ENCODE measurements around the gene TMEM35B.
"Not testable (repeated sequence)": the region's sequence is repeated elsewhere in the genome, so short reads cannot be mapped to it uniquely, and the experiment has no call there.

The TMEM35B gene

GRCh38 chr1:34984793-34985608 is at the start of gene TMEM35B:
TSS of gene TMEM35B (minus strand) at chr1:34985347. CDS start at chr1:34985305, 42 bp downstream.
- peak; percentile 68 for DNase-seq (ENCODE audit: low spot score)

GRCh38 chr1:35033346-35033745 is 48.2 kb upstream of the TMEM35B start:
- DNase-seq (ENCODE audit: low spot score), result no peak

GRCh38 chr1:35032384-35032739 is 47.2 kb upstream of the TMEM35B start:
- DNase-seq (ENCODE audit: low spot score), result no peak

- peak; percentile 20 for DNase-seq (ENCODE audit: low spot score)
Observed at GRCh38 chr1:35030756-35031446, 45.8 kb upstream of the TMEM35B start.

- no peak for DNase-seq (ENCODE audit: low spot score)
Observed at GRCh38 chr1:35030338-35030737, 45.2 kb upstream of the TMEM35B start.

- no peak for DNase-seq (ENCODE audit: low spot score)
Observed at GRCh38 chr1:35029761-35030160, 44.6 kb upstream of the TMEM35B start.

GRCh38 chr1:35016406-35016805 is 31.3 kb upstream of the TMEM35B start:
- no peak for DNase-seq (ENCODE audit: low spot score)

- DNase-seq (ENCODE audit: low spot score), result no peak
Observed at GRCh38 chr1:35014486-35014885, 29.3 kb upstream of the TMEM35B start.

GRCh38 chr1:35005711-35006110 is 20.6 kb upstream of the TMEM35B start:
- DNase-seq (ENCODE audit: low spot score), result no peak

GRCh38 chr1:35001743-35002142 is 16.6 kb upstream of the TMEM35B start:
- no peak for DNase-seq (ENCODE audit: low spot score)

GRCh38 chr1:34994878-34995277 is 9.7 kb upstream of the TMEM35B start:
- no peak for DNase-seq (ENCODE audit: low spot score)

- DNase-seq (ENCODE audit: low spot score), result no peak
Observed at GRCh38 chr1:34988581-34988980, 3.4 kb upstream of the TMEM35B start.

GRCh38 chr1:34988147-34988546 is 3.0 kb upstream of the TMEM35B start:
- DNase-seq (ENCODE audit: low spot score), result no peak

GRCh38 chr1:34987018-34987417 is 1.9 kb upstream of the TMEM35B start:
- no peak for DNase-seq (ENCODE audit: low spot score)

GRCh38 chr1:34985609-34985904 is 410 bp upstream of the TMEM35B start:
- DNase-seq (ENCODE audit: low spot score), result not testable (repeated sequence)

- no peak for DNase-seq (ENCODE audit: low spot score)
Observed at GRCh38 chr1:34984435-34984792, 733 bp downstream of the TMEM35B start.

- DNase-seq (ENCODE audit: low spot score), result no peak
Observed at GRCh38 chr1:34983700-34984355, 1.3 kb downstream of the TMEM35B start.

GRCh38 chr1:34982820-34983376 is 2.2 kb downstream of the TMEM35B start:
- DNase-seq (ENCODE audit: low spot score), result no peak

GRCh38 chr1:34980715-34981114 is 4.4 kb downstream of the TMEM35B start:
- DNase-seq (ENCODE audit: low spot score), result no peak

GRCh38 chr1:34978921-34979320 is 6.2 kb downstream of the TMEM35B start:
- no peak for DNase-seq (ENCODE audit: low spot score)

GRCh38 chr1:34977858-34978257 is 7.3 kb downstream of the TMEM35B start:
- DNase-seq (ENCODE audit: low spot score), result no peak

- DNase-seq (ENCODE audit: low spot score), result no peak
Observed at GRCh38 chr1:34977210-34977471, 8.0 kb downstream of the TMEM35B start.
